Nephron (organoid): Measurements from ENCODE around the gene RPLP2.

Source experiments
- H3K27ac Mint-ChIP-seq, 3 experiments: 2 replicates each; pipeline ENCODE4 v1.8.0; 2020; ENCODE audit warnings: mixed read lengths in 3 of 3, mild to moderate bottlenecking in 2 of 3, moderate library complexity in 1 of 3
- H3K27me3 Mint-ChIP-seq: 2 replicates; pipeline ENCODE4 v1.8.0; 2021; ENCODE audit warnings: low read depth, mild to moderate bottlenecking, moderate library complexity, mixed read lengths
- H3K36me3 Mint-ChIP-seq: 2 replicates; pipeline ENCODE4 v1.8.0; 2020; ENCODE audit warnings: low read depth, mixed read lengths
- H3K4me1 Mint-ChIP-seq: 2 replicates; pipeline ENCODE4 v1.8.0; 2020; ENCODE audit warnings: mixed read lengths
- H3K4me3 Mint-ChIP-seq, 3 experiments: 2 replicates each; pipeline ENCODE4 v1.8.0; 2020; ENCODE audit warnings: mild to moderate bottlenecking in 3 of 3, mixed read lengths in 3 of 3, moderate library complexity in 2 of 3
- H3K9me3 Mint-ChIP-seq: 2 replicates; pipeline ENCODE4 v1.8.0; 2020; ENCODE audit warnings: mixed read lengths
- TF ChIP-seq, protein P1 (sequence below), 3 experiments: fragments of 200-600 bp; sonication (generic); IDR thresholded peaks; one replicate each; pipeline ENCODE4 v1.5.0; 2021; ENCODE audit warnings: antibody characterized with exemption in 3 of 3; ENCODE audit not compliant: unreplicated experiment in 3 of 3

The RPLP2 gene

DNA sequence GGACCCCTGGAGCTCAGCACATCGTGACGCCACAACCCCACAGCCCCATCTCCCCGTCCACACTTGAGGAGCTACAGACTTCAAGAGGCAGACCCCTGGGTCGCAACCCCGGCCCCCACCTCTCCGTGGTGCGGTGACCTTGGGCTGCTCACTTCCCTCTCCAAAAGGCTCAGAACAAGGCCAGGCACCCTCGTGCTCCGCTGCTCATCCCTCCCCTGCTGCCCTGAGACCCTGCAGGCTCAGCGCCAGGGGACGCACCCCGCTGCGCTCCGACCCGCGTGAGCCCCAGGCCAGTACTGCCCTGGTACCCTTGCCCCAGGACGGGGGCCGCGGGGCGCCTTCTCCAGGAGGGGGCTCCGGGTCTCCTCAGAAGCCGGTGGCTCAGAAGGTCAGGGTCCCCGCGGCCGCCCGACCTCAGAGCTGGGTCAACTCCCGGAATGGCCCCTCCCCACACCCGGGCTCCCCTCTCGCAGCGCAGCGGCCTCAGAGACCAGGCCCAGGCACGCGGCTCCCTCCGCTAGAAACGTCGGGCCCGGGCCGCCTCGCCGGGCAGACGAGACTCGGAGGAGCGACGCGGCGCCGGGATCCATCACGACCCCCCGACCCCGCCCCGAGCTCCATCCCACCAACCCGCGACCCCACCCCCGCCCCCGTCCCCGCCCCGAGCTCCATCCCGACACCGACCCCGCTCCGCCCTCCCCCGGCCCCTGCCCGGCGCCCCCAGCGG lies 33.0 kb upstream of the RPLP2 start:
- Mint-ChIP-seq H3K27me3 (peaks cover 6% of the 10 kb centered on the region), H3K36me3 (no peaks in the 10 kb centered on the region), H3K9me3 (no peaks in the 10 kb centered on the region), H3K27ac (peak overlapping the region in 2 of 3 experiments; percentile 58 to 60), H3K4me1 (peaks cover 4% of the 10 kb centered on the region), H3K4me3 (peak overlapping the region; percentile 83 to 88 (median 86))
- TF ChIP-seq, protein P1, sequence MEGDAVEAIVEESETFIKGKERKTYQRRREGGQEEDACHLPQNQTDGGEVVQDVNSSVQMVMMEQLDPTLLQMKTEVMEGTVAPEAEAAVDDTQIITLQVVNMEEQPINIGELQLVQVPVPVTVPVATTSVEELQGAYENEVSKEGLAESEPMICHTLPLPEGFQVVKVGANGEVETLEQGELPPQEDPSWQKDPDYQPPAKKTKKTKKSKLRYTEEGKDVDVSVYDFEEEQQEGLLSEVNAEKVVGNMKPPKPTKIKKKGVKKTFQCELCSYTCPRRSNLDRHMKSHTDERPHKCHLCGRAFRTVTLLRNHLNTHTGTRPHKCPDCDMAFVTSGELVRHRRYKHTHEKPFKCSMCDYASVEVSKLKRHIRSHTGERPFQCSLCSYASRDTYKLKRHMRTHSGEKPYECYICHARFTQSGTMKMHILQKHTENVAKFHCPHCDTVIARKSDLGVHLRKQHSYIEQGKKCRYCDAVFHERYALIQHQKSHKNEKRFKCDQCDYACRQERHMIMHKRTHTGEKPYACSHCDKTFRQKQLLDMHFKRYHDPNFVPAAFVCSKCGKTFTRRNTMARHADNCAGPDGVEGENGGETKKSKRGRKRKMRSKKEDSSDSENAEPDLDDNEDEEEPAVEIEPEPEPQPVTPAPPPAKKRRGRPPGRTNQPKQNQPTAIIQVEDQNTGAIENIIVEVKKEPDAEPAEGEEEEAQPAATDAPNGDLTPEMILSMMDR (IDR thresholded peaks at IDR 0.05; ENCODE audit: unreplicated experiment in 3 of 3), result no peak

- TF ChIP-seq, protein P1 (IDR thresholded peaks at IDR 0.05; ENCODE audit: unreplicated experiment in 3 of 3), result no peak
- Mint-ChIP-seq H3K4me3 (peak within 1 kb of the TSS; percentile 83 to 88 (median 86)), H3K9me3 (no peaks in the 10 kb centered on the region), H3K4me1 (peaks cover 4% of the 10 kb centered on the region), H3K27ac (peak within 1 kb of the TSS in 2 of 3 experiments; percentile 58 to 60), H3K36me3 (no peaks in the 10 kb centered on the region), H3K27me3 (peaks cover 6% of the 10 kb centered on the region)
Observed at GRCh38 chr11:777288-778255, 32.2 kb upstream of the RPLP2 start, which contains the start of gene GATD1. Gene GATD1, minus strand, starts transcription at chr11:777487. Its CDS starts 25 bp downstream, at chr11:777462.

- Mint-ChIP-seq H3K27me3 (peaks cover 6% of the 10 kb centered on the region), H3K4me1 (peaks cover 16% of the 10 kb centered on the region), H3K9me3 (no peaks in the 10 kb centered on the region), H3K27ac (no peak overlapping the region), H3K36me3 (peaks cover 6% of the 10 kb centered on the region), H3K4me3 (peak overlapping the region; percentile 58 to 65 (median 63))
- TF ChIP-seq, protein P1 (IDR thresholded peaks at IDR 0.05; ENCODE audit: unreplicated experiment in 3 of 3), result no peak
Observed at GRCh38 chr11:778976-779954, 30.5 kb upstream of the RPLP2 start.

DNA sequence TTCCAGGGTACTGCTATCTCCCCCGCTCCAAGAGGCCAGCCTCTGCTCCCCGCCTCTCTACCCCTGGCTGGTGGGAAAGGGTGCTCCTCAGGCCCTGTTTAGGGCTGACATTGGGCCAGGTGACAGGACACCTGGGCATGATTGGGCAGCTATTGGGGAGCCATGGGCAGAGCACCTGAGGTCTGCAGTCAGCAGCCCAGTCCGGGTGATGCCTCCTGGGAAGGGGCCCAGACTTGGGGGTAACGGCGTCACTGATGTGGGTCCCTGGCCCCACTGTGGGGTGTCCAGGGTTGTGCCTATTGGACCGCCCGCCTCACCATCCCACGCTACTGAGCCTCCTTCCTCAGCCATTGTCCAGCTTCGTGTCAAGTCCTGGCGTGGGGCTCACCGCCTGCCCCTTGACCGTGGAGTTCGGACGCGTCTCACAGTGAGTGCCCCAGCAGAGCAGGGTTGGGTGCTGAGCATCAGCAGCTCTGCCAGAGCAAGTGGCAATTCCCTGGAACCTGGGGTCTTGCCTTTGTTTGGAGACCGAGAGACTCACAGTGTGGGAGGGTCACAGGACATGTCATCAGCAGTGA lies 29.7 kb upstream of the RPLP2 start:
- Mint-ChIP-seq H3K27me3 (peaks cover 6% of the 10 kb centered on the region), H3K4me3 (peak overlapping the region; percentile 34 to 84 (median 46)), H3K4me1 (peaks cover 16% of the 10 kb centered on the region), H3K36me3 (peaks cover 6% of the 10 kb centered on the region), H3K9me3 (no peaks in the 10 kb centered on the region), H3K27ac (no peak overlapping the region)
- TF ChIP-seq, protein P1 (IDR thresholded peaks at IDR 0.05; ENCODE audit: unreplicated experiment in 3 of 3), result no peak
